WTC11 (cell line): ENCODE results near the gene ZNF467. TPM values are rescaled to one million over a fixed set of nuclear protein-coding genes. Genes with fewer than 3 reads are reported as not detected.

Source experiments
- ATAC-seq: fragments of 200-7000 bp; cut with Tn5 transposase; 2 replicates; pipeline ENCODE4 v1.10.0; 2021; ENCODE audit warnings: mild to moderate bottlenecking, moderate library complexity
- CTCF ChIA-PET: fragments of 300-600 bp; sonication (Branson Sonifier 250); formaldehyde crosslinking; loops from one replicate; lab custom pipeline; 2021; ENCODE audit warnings: antibody characterized with exemption; lab: Charles Lee
- POLR2A ChIA-PET: fragments of 350-600 bp; sonication (Branson Sonifier 250); formaldehyde crosslinking; loops from one replicate; lab custom pipeline; 2021; ENCODE audit warnings: antibody characterized with exemption; lab: Charles Lee
- DNase-seq: peaks from one replicate; pipeline ENCODE4 v3.0.0; 2021; ENCODE audit warnings: low spot score
- H3K27ac Mint-ChIP-seq: 2 replicates; pipeline ENCODE4 v1.8.0; 2021; ENCODE audit warnings: mixed read lengths
- H3K27me3 Mint-ChIP-seq: 2 replicates; pipeline ENCODE4 v1.8.0; 2021; ENCODE audit warnings: low read depth, mild to moderate bottlenecking, moderate library complexity, mixed read lengths
- H3K36me3 Mint-ChIP-seq: 2 replicates; pipeline ENCODE4 v1.8.0; 2021; ENCODE audit warnings: mixed read lengths
- H3K4me1 Mint-ChIP-seq: 2 replicates; pipeline ENCODE4 v1.8.0; 2022; ENCODE audit warnings: mixed read lengths
- H3K4me3 Mint-ChIP-seq: 2 replicates; pipeline ENCODE4 v1.8.0; 2021; ENCODE audit warnings: mild to moderate bottlenecking, moderate library complexity, mixed read lengths
- H3K9me3 Mint-ChIP-seq: 2 replicates; pipeline ENCODE4 v1.8.0; 2021; ENCODE audit warnings: mixed read lengths
- ARID4B ChIP-seq: sonication (generic); formaldehyde crosslinking; IDR thresholded peaks from 2 replicates; pipeline ENCODE4 v1.8.0; 2023; ENCODE audit warnings: missing genetic modification reagents, mild to moderate bottlenecking, borderline replicate concordance
- ELF4 ChIP-seq: sonication (generic); formaldehyde crosslinking; IDR thresholded peaks from 2 replicates; pipeline ENCODE4 v1.8.1; 2022; ENCODE audit warnings: low read depth, mild to moderate bottlenecking, moderate library complexity, missing genetic modification reagents
- ESRRA ChIP-seq: sonication (generic); formaldehyde crosslinking; IDR thresholded peaks from 2 replicates; pipeline ENCODE4 v1.8.1; 2022; ENCODE audit warnings: mild to moderate bottlenecking, missing genetic modification reagents, borderline replicate concordance
- FOXJ3 ChIP-seq: sonication (generic); formaldehyde crosslinking; IDR thresholded peaks from 2 replicates; pipeline ENCODE4 v1.9.0; 2021; ENCODE audit warnings: missing genetic modification reagents, mild to moderate bottlenecking, borderline replicate concordance
- FOXP1 ChIP-seq: sonication (generic); formaldehyde crosslinking; IDR thresholded peaks from 2 replicates; pipeline ENCODE4 v1.8.0; 2022; ENCODE audit warnings: missing genetic modification reagents, mild to moderate bottlenecking, moderate library complexity, borderline replicate concordance
- GABPB1 ChIP-seq: sonication (generic); formaldehyde crosslinking; IDR thresholded peaks from 2 replicates; pipeline ENCODE4 v1.8.1; 2023; ENCODE audit warnings: mild to moderate bottlenecking, missing genetic modification reagents
- NFATC4 ChIP-seq: fragments of 250-450 bp; sonication (Bioruptor Pico); IDR thresholded peaks from 2 replicates; pipeline ENCODE4 v1.9.0; 2021; ENCODE audit warnings: mild to moderate bottlenecking
- NFYB ChIP-seq: sonication (generic); formaldehyde crosslinking; conservative IDR thresholded peaks from 2 replicates; pipeline ENCODE4 v1.8.0; 2022; ENCODE audit warnings: low read depth, missing genetic modification reagents
- NR1H2 ChIP-seq: sonication (generic); formaldehyde crosslinking; IDR thresholded peaks from 2 replicates; pipeline ENCODE4 v1.9.0; 2021; ENCODE audit warnings: mild to moderate bottlenecking, moderate library complexity, missing genetic modification reagents
- PRRX2 ChIP-seq: fragments of 250-450 bp; sonication (Bioruptor Pico); IDR thresholded peaks from 2 replicates; pipeline ENCODE4 v1.8.0; 2021; ENCODE audit warnings: mild to moderate bottlenecking
- SP1 ChIP-seq: sonication (generic); formaldehyde crosslinking; conservative IDR thresholded peaks from 2 replicates; pipeline ENCODE4 v1.8.1; 2022; ENCODE audit warnings: missing genetic modification reagents
- TEAD1 ChIP-seq: sonication (generic); formaldehyde crosslinking; IDR thresholded peaks from 2 replicates; pipeline ENCODE4 v1.8.0; 2022; ENCODE audit warnings: mild to moderate bottlenecking, missing genetic modification reagents
- ZBTB21 ChIP-seq: sonication (generic); formaldehyde crosslinking; IDR thresholded peaks from 2 replicates; pipeline ENCODE4 v1.8.1; 2023; ENCODE audit warnings: mild to moderate bottlenecking, missing genetic modification reagents, borderline replicate concordance
- ZNF232 ChIP-seq: sonication (generic); formaldehyde crosslinking; IDR thresholded peaks from 2 replicates; pipeline ENCODE4 v1.8.0; 2022; ENCODE audit warnings: mild to moderate bottlenecking, missing genetic modification reagents
- ZNF671 ChIP-seq: fragments of 250-450 bp; sonication (Bioruptor Pico); IDR thresholded peaks from 2 replicates; pipeline ENCODE4 v1.8.0; 2021; ENCODE audit warnings: mild to moderate bottlenecking
- total RNA-seq: library from RNA; stranded (reverse); gene quantifications from 3 replicates; pipeline ENCODE4 v1.2.3, GENCODE V29; 2021
- TF ChIP-seq, protein P1 (sequence below): fragments of 250-450 bp; sonication (Bioruptor Pico); IDR thresholded peaks from 2 replicates; pipeline ENCODE4 v2.1.2; 2022; ENCODE audit warnings: mild to moderate bottlenecking, moderate library complexity
- TF ChIP-seq, protein P2 (sequence below): sonication (generic); formaldehyde crosslinking; IDR thresholded peaks from 2 replicates; pipeline ENCODE4 v1.8.1; 2022; ENCODE audit warnings: mild to moderate bottlenecking, moderate library complexity, missing genetic modification reagents
- TF ChIP-seq, protein P3 (sequence below): fragments of 250-450 bp; sonication (Bioruptor Pico); IDR thresholded peaks from 2 replicates; pipeline ENCODE4 v1.9.0; 2021; ENCODE audit warnings: mild to moderate bottlenecking
- TF ChIP-seq, protein P4 (sequence below): sonication (generic); formaldehyde crosslinking; conservative IDR thresholded peaks from 2 replicates; pipeline ENCODE4 v1.8.1; 2023; ENCODE audit warnings: mild to moderate bottlenecking, low read depth, missing genetic modification reagents, moderate library complexity

ZNF467 gene
- total RNA-seq, 1 experiment from 2014 or later, result 0.70 TPM

DNA sequence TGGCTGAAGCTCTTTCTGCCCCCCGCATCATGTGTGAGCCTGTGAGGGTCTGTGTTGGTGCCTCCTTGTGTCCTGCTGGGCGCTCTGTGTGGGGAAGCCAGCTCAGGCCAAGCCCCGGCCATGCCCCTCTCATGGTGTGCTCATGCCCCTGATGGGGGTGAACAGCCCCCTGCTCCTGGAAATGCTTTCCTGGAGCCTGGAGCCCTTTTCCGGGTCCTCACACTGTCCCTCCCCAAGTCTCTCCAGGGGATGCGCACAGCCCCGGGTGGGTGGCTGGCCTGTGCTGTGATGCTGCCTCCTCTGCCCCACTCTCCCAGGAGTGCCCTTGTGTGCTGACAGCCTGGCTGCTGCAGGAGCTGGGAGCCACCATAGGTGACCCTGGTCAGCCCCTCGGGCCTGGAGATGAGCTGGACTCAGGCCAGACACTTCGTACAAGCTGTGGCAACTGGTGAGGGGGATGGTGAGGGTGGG, 43.9 kb upstream of the ZNF467 start (continued):
- TF ChIP-seq, protein P1, sequence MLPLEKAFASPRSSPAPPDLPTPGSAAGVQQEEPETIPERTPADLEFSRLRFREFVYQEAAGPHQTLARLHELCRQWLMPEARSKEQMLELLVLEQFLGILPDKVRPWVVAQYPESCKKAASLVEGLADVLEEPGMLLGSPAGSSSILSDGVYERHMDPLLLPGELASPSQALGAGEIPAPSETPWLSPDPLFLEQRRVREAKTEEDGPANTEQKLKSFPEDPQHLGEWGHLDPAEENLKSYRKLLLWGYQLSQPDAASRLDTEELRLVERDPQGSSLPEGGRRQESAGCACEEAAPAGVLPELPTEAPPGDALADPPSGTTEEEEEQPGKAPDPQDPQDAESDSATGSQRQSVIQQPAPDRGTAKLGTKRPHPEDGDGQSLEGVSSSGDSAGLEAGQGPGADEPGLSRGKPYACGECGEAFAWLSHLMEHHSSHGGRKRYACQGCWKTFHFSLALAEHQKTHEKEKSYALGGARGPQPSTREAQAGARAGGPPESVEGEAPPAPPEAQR, result no peak

GRCh38 chr7:149816794-149817193, 43.4 kb upstream of the ZNF467 start:
- H3K27ac Mint-ChIP-seq, result no peak overlapping the region
- no peaks in the 10 kb centered on the region for H3K27me3 Mint-ChIP-seq
- no peaks in the 10 kb centered on the region for H3K4me1 Mint-ChIP-seq
- no peak overlapping the region for H3K4me3 Mint-ChIP-seq
- ChIA-PET CTCF (interaction anchor here (0.9 to 3.1 kb wide), 4 partner anchors 10 to 38 kb away, joined by 3 to 20 read pairs (median 8); no protein-coding TSS in a partner anchor), POLR2A (no interaction called here)
- no peak for TF ChIP-seq ZNF671 (CRISPR knock-in tag)
- no peak for TF ChIP-seq PRRX2 (CRISPR knock-in tag)
- TF ChIP-seq FOXP1 (CRISPR knock-in tag), result no peak
- TF ChIP-seq GABPB1 (CRISPR knock-in tag), result no peak
- TF ChIP-seq, protein P2, sequence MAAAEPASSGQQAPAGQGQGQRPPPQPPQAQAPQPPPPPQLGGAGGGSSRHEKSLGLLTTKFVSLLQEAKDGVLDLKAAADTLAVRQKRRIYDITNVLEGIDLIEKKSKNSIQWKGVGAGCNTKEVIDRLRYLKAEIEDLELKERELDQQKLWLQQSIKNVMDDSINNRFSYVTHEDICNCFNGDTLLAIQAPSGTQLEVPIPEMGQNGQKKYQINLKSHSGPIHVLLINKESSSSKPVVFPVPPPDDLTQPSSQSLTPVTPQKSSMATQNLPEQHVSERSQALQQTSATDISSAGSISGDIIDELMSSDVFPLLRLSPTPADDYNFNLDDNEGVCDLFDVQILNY, result no peak
- TF ChIP-seq ZNF232, result no peak
- TF ChIP-seq, protein P3, sequence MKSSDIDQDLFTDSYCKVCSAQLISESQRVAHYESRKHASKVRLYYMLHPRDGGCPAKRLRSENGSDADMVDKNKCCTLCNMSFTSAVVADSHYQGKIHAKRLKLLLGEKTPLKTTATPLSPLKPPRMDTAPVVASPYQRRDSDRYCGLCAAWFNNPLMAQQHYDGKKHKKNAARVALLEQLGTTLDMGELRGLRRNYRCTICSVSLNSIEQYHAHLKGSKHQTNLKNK (CRISPR knock-in tag), result no peak
- no peak for TF ChIP-seq NFYB (CRISPR knock-in tag)
- TF ChIP-seq ESRRA, result no peak
- no peak for TF ChIP-seq FOXJ3 (CRISPR knock-in tag)
- TF ChIP-seq ARID4B, result no peak
- no peaks in the 10 kb centered on the region for H3K9me3 Mint-ChIP-seq
- H3K36me3 Mint-ChIP-seq, result no peaks in the 10 kb centered on the region
- no peak for ATAC-seq
- no peak for DNase-seq

- Mint-ChIP-seq H3K9me3 (no peaks in the 10 kb centered on the region), H3K27ac (no peak overlapping the region), H3K4me1 (no peaks in the 10 kb centered on the region), H3K4me3 (no peak overlapping the region), H3K27me3 (no peaks in the 10 kb centered on the region), H3K36me3 (no peaks in the 10 kb centered on the region)
- ATAC-seq (no peak), DNase-seq (no peak)
- ChIA-PET POLR2A (no interaction called here), CTCF (interaction anchor here (1.5 to 2.4 kb wide), 2 partner anchors 16 to 33 kb away, joined by 3 to 13 read pairs; no protein-coding TSS in a partner anchor)
- no peak for TF ChIP-seq NFATC4 (CRISPR knock-in tag)
- TF ChIP-seq SP1 (CRISPR knock-in tag), result no peak
- TF ChIP-seq NR1H2 (CRISPR knock-in tag), result no peak
- TF ChIP-seq ZBTB21, result no peak
- no peak for TF ChIP-seq ELF4 (CRISPR knock-in tag)
- no peak for TF ChIP-seq TEAD1 (CRISPR knock-in tag)
- TF ChIP-seq, protein P4, sequence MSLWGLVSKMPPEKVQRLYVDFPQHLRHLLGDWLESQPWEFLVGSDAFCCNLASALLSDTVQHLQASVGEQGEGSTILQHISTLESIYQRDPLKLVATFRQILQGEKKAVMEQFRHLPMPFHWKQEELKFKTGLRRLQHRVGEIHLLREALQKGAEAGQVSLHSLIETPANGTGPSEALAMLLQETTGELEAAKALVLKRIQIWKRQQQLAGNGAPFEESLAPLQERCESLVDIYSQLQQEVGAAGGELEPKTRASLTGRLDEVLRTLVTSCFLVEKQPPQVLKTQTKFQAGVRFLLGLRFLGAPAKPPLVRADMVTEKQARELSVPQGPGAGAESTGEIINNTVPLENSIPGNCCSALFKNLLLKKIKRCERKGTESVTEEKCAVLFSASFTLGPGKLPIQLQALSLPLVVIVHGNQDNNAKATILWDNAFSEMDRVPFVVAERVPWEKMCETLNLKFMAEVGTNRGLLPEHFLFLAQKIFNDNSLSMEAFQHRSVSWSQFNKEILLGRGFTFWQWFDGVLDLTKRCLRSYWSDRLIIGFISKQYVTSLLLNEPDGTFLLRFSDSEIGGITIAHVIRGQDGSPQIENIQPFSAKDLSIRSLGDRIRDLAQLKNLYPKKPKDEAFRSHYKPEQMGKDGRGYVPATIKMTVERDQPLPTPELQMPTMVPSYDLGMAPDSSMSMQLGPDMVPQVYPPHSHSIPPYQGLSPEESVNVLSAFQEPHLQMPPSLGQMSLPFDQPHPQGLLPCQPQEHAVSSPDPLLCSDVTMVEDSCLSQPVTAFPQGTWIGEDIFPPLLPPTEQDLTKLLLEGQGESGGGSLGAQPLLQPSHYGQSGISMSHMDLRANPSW (CRISPR knock-in tag), result no peak
- no peak for TF ChIP-seq ARID4B
These were observed 42.9 kb upstream of the ZNF467 start for GRCh38 chr7:149816267-149816751.
